ENCODE measurements around the gene BSG.

- no peak for TF ChIP-seq CTCF (IDR thresholded peaks at IDR 0.05)
- TF ChIP-seq POLR2A (IDR thresholded peaks at IDR 0.05), result no peak
- no peak for TF ChIP-seq POLR2AphosphoS5 (IDR thresholded peaks at IDR 0.05)
These were observed 22.0 kb downstream of the BSG start for GRCh38 chr19:594265-594870.

Measured in breast epithelium (tissue), 3 donors.